Lower leg skin (tissue), 4 donors: ENCODE results near the gene GPR137B. TPM values are rescaled to one million over a fixed set of nuclear protein-coding genes. Genes with fewer than 3 reads are reported as not detected.

Experiments used
- DNase-seq, 2 donors: peaks; one replicate each; pipeline ENCODE4 v3.0.0-alpha.2; 2019; ENCODE audit warnings: low spot score in 2 of 2
- H3K4me3 ChIP-seq: fragments of 200-600 bp; sonication (generic); 2 replicates; pipeline ENCODE4 v1.5.1; 2017; ENCODE audit warnings: mild to moderate bottlenecking, low read depth; ENCODE audit not compliant: poor library complexity, severe bottlenecking
- CTCF ChIP-seq, 3 donors: fragments of 450-650 bp; IDR thresholded peaks; one replicate each; pipeline ENCODE4 v1.5.1; 2016; ENCODE audit warnings: antibody characterized with exemption in 3 of 3, mild to moderate bottlenecking in 3 of 3, moderate library complexity in 2 of 3
- POLR2A ChIP-seq, 2 donors: fragments of 450-650 bp; IDR thresholded peaks; one replicate each; pipeline ENCODE4 v1.6.1; 2016 to 2017; ENCODE audit warnings: antibody characterized with exemption in 2 of 2, mild to moderate bottlenecking in 1 of 2, moderate library complexity in 1 of 2
- WGBS, 2 donors: methylation state at CpG; one replicate each; pipeline ENCODE4 v1.1.5; 2018; 5-methylcytosine and 5-hydroxymethylcytosine counted together
- intact Hi-C: fragments of 100-400 bp; cut with DNase I; formaldehyde crosslinking; loops from one replicate; pipeline ENCODE4 v1.15.0; 2023; ENCODE audit warnings: low total_unique reads
- total RNA-seq, 4 donors: library from RNA; depleted of rRNA; stranded (reverse); fragments of >200 nt; gene quantifications; one replicate each; pipeline ENCODE4 v1.1.0, GENCODE V29; 2016

GPR137B gene
- total RNA-seq, 4 donors from 2014 or later, result 22.5 to 45.5 (median 35.3) TPM

DNA sequence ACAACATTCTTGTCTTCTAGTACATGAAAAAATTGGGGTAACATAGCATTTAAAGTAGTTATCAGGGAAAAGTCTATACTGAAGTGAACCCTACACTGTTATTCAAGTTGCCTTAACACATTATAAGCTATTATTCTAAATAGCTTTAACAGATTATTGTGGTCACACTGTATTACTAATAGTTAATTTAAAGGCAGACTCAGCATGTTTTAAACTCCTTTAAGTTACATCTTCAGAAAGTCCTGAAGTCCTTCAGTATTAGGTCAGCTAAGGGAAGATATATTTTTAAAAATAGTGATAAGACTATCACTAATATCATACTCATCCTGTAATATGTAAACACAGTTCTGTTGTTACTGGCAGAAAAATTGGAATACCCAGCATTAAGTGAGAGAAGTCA, 67.4 kb downstream of the GPR137B start:
- intact Hi-C loops, result loop anchor here (10.0 kb wide), 1 partner anchor 1165 kb away; no protein-coding TSS in a partner anchor
- DNase-seq, result no peak
- TF ChIP-seq CTCF (IDR thresholded peaks at IDR 0.05) (no peak), POLR2A (IDR thresholded peaks at IDR 0.05) (no peak)
- H3K4me3 ChIP-seq, result no peak overlapping the region

- 97% methylated on average over 5 of the region's 5 CpGs for WGBS, 2 donors
- no peak for DNase-seq
- TF ChIP-seq CTCF (IDR thresholded peaks at IDR 0.05) (no peak), POLR2A (IDR thresholded peaks at IDR 0.05) (no peak)
- intact Hi-C loops, result loop anchor here (10.0 kb wide), 1 partner anchor 1163 kb away; no protein-coding TSS in a partner anchor
- no peak overlapping the region for H3K4me3 ChIP-seq
These were observed 69.5 kb downstream of the GPR137B start for GRCh38 chr1:236211815-236212214.

- no peak overlapping the region for H3K4me3 ChIP-seq
- intact Hi-C loops, result loop anchor here (10.0 kb wide), 1 partner anchor 1161 kb away; no protein-coding TSS in a partner anchor
- TF ChIP-seq POLR2A (IDR thresholded peaks at IDR 0.05), result no peak
- TF ChIP-seq CTCF (IDR thresholded peaks at IDR 0.05), result no peak
- WGBS, 2 donors, result 92 to 93% methylated on average over 3 of the region's 3 CpGs
- DNase-seq, result no peak
These were observed 71.2 kb downstream of the GPR137B start for GRCh38 chr1:236213534-236213933.

GRCh38 chr1:236214761-236215160, 72.4 kb downstream of the GPR137B start:
- intact Hi-C loops, result loop anchor here (10.0 kb wide), 1 partner anchor 1160 kb away; no protein-coding TSS in a partner anchor
- WGBS, 2 donors, result 78 to 95% methylated on average over 1 of the region's 1 CpG
- H3K4me3 ChIP-seq, result no peak overlapping the region
- TF ChIP-seq POLR2A (IDR thresholded peaks at IDR 0.05), result no peak
- no peak for TF ChIP-seq CTCF (IDR thresholded peaks at IDR 0.05)
- no peak for DNase-seq

DNA sequence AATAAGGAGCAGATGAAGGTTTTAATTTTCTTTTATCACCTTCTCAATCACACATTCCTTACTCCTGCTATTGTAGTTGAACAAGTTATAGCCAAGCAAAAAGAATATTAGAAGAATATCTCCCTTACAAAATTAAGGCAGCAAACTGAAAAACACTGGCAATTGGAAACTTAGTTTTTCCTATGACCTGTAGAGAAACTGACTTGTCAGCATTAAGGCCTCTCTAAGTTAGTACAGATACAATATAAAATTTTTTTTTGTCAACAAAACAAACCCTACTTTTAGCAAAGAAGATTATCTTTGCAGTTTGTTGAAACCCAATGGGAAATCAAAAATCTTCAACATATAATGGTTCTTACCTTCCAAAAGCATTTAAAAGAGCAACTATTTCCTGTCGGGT, 78.1 kb downstream of the GPR137B start:
- WGBS, 2 donors, result 86 to 97% methylated on average over 1 of the region's 1 CpG

More for the DNA sequence above, 78.1 kb downstream of the GPR137B start:
- no peak for DNase-seq
- H3K4me3 ChIP-seq, result no peak overlapping the region
- no peak for TF ChIP-seq POLR2A (IDR thresholded peaks at IDR 0.05)
- no peak for TF ChIP-seq CTCF (IDR thresholded peaks at IDR 0.05)
- intact Hi-C loops, result no loop called here
